GM18517 (cell line): Measurements from ENCODE around the gene TSHZ2.

ENCODE experiments used
- ATAC-seq: cut with Tn5 transposase; IDR thresholded peaks from one replicate; pipeline ENCODE4 v1.9.1; 2021; ENCODE audit warnings: mild to moderate bottlenecking, moderate library complexity; ENCODE audit not compliant: unreplicated experiment

The TSHZ2 gene

DNA sequence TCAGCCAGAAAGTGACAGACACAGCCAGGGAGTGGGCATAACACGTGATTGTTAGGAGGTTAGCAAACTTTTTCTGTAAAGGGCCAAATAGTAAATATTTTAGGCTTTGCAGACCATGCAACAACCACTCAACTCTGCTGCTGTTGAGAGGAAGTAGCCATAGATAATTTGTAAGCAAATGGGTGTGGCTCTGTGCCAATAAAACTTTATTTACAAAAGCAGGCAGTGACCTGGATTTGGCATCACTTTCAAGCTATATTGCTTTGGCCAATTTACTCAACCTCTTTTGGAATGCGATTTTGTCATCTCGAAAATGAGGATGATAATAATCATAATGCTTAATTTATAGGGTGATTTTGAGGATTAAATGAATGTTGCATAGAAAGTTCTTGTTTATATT is 152.6 kb downstream of the TSHZ2 start:
- no peak for ATAC-seq

DNA sequence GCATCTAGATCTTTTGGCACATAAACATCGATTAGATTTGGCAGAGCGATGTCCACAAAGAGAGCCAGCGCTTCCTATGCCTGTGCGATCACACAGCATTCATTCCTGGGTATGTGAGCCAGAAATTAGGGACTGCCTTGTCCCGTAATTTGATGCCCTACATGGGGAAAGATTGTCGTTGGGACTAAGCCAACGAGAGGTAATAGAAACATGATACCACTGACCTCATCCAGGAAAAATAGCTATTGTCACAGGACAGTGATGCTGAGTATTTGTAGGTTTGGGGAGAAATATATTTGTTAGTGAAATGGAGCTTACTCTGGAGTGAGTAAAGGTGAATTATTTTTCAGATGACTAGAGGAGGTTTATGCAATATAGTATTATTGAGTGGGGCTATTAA is 154.0 kb downstream of the TSHZ2 start:
- no peak for ATAC-seq

- no peak for ATAC-seq
Observed at GRCh38 chr20:53127027-53127426, 154.9 kb downstream of the TSHZ2 start.

DNA sequence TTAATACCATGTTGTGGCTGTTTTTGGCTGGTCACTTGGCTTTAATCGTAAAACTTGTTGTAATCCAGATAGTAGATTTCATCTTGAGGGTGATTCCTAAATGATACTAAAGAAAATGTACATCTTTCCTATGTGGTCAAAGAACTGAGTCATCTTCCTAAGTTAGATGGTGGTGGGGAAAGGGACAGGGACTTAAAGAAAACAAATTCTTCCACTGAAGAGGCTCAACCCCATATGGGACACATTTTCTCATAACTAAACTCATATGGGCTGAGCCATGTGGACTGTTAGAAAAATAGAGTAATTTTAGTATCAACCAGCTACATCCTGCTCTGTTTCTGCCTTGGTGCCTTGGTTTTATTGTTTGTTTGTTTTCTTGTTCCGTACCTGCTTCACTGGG is 155.8 kb downstream of the TSHZ2 start:
- ATAC-seq: no peak

GRCh38 chr20:53129563-53129962 is 157.4 kb downstream of the TSHZ2 start:
- no peak for ATAC-seq

- ATAC-seq: no peak
Observed at GRCh38 chr20:53130795-53131194, 158.6 kb downstream of the TSHZ2 start.

DNA sequence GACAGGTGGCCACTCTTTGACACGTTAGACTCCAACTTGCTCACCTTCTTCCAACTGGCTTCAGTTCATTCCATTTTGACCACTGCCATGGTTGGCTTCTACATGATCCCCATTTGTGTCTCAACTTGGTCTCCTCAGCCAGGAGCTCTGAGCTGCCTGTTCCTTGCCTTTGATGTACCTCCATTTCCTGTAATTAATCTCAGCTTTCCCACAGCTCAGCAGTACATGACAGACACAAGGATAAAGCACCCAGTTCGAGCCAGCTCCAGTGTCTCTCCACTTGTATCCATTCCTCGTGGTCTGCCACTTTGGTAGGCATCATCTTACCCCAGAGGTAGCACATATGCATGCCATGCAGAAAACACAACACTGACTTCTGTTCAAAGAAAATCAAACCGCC is 161.0 kb downstream of the TSHZ2 start:
- no peak for ATAC-seq

GRCh38 chr20:53133628-53134027 is 161.5 kb downstream of the TSHZ2 start:
- ATAC-seq: no peak

GRCh38 chr20:53136473-53136872 is 164.3 kb downstream of the TSHZ2 start:
- no peak for ATAC-seq

DNA sequence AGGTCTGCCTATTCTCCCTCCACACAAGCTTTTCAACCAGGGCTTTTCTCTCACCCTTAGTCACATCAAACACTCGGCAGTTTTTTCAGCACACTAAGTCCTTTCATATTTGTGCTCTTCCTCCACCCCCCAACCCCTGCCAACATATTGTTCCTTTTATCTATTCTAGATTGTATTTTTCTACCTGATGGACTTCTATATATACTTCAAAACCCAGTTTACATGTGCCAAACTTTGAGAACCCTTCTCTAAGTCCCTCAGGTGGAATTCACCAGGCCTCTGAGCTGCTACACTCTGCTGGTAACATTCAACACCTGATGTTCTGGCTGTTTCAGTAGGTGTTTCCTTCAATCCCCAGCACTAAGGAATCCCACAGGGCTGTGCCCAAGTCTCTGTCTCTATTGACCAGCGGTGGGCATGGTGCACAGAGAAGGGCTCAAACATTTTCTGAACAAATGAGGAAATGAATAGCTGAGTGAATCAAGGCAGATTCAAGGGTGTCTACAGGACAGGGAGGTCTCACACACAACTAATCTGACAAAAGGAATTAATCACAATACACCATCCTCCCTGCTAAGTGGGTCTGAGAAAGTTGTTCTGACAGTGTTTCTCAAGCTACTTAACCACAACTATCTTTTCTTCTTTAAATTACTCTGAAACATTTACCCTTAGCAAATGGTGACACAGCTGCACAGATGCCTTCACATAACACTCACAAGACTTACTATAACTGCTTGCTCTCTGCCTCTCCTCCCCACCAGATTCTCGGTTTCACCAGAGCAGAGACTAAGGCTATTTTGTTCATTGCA is 166.5 kb downstream of the TSHZ2 start:
- peak; percentile 97 for ATAC-seq

GRCh38 chr20:53141201-53142050 is 169.3 kb downstream of the TSHZ2 start:
- no peak for ATAC-seq

- no peak for ATAC-seq
Observed at GRCh38 chr20:53142225-53143127, 170.3 kb downstream of the TSHZ2 start.

GRCh38 chr20:53146201-53146891 is 174.2 kb downstream of the TSHZ2 start:
- no peak for ATAC-seq

GRCh38 chr20:53148771-53149147 is 176.6 kb downstream of the TSHZ2 start:
- no peak for ATAC-seq

GRCh38 chr20:53149148-53149889 is 177.2 kb downstream of the TSHZ2 start:
- ATAC-seq: no peak

- no peak for ATAC-seq
Observed at GRCh38 chr20:53149890-53150205, 177.7 kb downstream of the TSHZ2 start.

GRCh38 chr20:53150532-53150931 is 178.4 kb downstream of the TSHZ2 start:
- ATAC-seq: no peak

DNA sequence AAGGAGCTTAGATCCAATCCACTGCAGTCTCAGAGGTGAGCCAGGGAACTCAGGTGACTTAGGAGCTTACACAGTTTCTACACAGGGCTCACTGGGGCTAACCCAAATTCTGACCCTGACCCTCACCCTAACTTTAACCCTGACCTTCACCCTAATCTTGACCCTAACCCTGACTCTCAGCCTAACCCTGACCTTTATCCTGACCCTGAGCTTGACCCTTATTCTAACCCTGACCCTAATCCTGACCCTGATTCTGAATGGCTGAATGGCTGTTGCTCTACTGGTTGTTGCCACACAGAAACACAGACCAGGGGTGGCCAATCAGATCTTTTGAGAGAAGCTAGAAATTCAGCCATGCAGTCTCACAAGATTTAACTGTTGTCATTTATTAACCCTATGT is 180.1 kb downstream of the TSHZ2 start:
- ATAC-seq: no peak

DNA sequence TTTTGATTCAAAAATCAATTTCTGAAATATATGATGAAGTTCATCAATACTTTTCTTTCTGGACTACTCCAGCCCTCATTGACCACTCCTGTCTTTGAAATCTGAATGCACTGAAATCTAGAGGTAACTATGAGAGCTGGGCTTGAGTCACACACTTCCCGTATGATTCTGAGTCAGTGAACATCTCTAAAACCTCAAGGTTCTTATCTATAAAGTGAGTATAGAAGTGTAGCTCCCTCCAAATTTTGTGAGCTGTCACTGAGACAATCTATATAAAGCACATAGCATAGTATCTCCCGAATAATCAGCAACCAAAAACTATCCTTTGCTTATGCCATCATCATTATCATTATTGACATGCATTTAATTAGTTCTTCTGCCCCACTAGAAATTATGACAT is 182.4 kb downstream of the TSHZ2 start:
- no peak for ATAC-seq
